ELF-1 (cell line): ENCODE results near the gene SLC24A3.

Experiments used
- DNase-seq: peaks from one replicate; pipeline ENCODE4 v3.0.0-alpha.2; 2016; ENCODE audit warnings: low read depth, low spot score

SLC24A3 gene

DNA sequence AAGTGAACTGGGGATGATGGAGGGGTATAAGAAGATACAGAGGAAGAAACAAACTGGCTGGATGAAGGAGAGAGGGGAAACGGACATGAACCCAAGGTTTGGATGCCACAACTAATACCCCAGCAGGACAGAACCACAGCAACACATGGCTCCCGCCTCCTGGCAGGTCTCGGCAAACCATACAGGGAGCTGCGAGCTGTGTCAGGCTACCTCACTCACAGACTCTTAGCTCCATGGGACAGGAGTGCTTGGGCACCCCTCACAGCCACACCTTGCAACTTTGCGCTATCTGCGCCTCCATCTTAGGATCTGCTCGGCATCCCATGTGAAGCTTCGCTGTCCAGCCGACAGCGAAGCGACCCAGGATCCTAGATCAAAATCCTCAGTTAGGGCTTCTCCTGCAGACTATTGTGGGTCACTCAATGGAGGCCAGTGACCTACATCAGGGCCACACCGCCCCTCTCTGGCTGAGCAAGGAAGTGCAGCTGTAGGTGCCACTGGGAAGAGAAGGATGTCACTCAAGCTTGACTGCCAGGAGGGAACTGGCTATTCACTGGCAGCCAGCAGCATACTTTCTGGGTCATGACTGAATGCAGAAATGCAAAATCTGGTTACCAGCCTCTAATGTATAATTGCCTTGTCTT is 371.2 kb downstream of the SLC24A3 start:
- DNase-seq, result peak; percentile 89

DNA sequence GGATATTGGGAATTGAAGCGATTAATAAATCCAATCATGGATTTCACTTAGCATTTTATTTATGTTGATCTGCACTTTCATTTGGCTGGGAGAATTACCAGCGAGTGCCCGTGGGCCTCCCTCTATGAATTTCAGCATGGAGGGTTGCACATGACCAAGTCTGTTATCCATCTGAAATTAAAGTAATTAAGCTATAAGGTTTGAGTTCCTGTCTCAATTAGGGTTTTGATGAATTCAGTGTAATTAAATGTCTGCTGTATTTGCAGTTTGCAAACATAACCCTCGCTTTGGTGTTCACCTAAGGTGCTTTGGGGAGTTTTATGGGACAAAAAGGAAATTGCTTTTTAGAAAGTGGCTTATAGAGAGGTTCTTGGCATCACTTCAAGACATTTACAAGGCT is 375.8 kb downstream of the SLC24A3 start:
- DNase-seq, result no peak

DNA sequence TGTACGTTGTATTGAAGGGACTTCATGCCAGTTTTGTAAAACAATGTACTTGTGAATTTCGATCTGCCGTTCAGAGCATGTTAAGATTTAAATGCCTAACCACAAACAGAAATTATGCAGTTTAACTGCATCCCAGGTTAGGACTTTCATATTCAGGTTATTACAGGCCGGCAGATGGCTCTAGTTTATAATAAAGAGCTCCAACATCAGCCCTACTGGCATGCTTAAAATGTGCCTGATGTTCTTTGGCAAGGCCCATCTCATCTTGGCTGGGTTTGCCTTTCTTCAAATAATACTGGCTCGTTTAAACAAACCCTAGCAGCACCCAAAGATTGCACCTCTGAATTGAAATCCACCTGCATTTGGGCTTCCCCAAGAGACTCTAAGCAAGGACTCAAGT is 376.3 kb downstream of the SLC24A3 start:
- DNase-seq, result no peak

DNA sequence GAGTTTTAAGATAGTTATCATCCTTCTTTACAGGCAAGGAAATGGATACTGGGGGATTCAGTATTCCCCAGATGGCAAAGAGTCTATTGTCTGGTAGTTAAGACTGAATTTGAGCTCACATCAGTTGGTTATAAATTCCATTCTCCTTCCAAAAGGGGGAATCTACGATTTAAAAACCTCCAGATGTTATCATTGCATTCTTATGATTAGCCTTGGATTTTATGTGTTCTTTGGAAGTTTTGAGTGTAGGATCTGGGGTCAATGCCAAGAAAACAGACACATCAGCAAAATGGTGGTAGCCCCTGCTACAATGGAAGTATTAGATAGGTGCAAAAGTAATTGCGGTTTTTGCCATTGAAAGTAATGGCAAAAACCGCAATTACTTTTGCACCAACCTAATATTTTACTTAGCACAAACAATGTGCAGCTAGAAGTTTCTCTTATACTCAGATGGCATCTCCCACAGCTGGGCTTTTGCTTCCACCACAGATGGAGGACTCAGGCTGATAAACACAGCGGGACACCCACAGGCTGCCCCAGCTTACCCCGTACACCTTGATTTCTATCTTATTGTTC is 377.4 kb downstream of the SLC24A3 start:
- DNase-seq, result no peak

DNA sequence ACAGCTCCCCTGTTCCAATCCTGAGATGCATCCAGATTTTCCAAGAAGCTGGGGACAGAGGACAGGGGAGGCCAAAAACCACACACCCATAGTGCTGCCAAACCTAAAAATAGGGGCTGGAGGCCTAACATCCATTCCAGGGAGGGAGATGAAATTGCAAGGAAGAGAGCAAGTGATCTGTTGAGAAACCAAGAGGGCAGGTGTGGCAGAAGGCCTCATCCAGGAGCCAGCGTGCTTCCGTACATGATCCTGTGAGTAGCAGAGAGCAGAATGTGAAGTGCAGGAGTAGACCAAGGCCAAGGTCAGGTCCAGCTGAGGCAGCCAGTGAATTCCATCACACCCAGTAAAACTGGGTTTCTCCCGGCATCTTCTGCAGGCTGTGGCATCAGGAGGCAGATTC is 377.9 kb downstream of the SLC24A3 start:
- no peak for DNase-seq

DNA sequence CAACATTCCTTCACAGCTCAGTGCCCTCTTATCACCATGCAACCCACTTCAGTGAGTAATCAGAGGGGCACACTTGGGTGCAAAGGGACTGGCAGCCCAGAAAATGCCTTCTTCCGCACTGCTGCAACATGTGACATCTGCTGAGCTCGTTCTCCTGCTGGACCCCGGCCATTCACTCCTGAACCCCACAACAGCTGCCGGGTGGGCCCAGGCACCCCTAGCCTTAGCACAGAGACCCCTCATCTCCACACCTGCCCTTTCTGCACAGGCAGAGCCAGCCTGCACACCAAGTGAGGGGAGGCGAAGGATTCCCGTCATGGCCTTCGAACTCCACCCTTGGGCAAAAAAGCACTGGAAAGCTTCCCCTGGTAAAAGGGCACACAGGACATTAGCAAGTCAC is 381.3 kb downstream of the SLC24A3 start:
- no peak for DNase-seq

DNA sequence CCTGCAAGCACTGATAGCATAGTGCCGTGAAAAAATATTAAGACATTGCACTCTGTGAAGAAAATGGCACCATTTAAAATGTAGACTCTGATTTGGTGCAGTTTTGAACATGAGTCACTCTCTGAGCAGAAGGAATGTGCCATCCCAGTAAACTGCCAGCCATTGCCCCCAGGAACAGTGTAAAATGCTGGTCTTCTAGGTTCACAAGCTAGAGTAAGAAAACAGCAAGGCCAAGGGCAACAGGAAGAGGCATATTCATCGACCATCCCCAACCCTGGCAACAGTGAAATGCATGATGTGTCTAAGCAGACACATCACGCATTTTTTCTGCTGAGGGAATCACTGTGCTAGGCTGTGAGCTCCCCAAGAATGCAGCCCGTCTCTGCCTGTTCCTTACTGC is 382.5 kb downstream of the SLC24A3 start:
- DNase-seq, result no peak

DNA sequence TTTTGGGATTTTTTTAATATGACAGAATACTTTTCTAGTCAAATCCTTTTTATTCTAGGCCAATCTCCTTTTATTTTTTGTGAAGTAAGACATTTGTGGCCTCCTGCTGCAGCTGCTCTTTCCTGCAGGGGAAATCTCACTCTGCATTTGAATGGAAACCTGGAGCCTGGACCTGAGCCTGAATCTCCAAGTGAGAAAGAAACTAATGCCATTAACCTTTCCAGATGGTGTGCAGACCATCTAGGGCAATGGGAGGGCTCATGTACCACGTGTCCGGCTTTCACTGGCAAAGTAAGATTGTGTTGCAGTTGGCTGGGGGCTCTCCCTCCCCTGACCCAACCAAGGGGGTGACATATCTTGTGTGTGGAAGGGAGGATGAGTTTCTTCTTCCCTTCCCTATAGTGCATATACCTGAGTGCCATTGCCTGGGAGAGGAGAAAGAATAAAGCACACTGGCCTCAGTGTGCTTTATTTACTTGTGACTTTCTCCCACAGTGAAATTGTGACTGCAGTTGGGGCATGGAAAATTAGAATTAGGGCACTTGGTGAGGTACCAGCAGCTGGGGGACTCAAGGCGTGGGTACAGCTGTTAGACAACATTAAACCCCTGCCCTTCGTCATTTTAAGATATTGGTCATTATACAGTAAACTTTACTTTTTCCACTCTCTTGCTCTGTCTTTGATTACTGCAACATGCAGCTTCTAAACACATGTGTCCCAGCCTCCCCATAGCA is 385.8 kb downstream of the SLC24A3 start:
- no peak for DNase-seq

DNA sequence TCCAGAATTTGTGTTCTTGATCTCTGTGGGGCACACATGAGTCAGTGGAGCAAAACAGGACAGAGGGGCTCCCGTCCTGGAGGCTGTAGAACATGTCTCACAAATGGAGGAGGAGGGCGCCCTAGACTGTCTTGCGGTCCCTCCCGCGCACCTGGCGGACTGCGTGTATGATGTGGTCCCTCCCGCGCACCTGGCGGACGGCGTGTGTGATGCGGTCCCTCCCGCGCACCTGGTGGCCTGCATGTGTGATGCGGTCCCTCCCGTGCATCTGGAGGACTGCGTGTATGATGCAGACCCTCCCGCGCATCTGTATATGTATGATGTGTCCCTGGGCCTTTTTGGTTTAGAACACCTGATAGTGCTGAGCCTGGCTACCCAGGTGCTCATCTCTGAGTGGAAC is 386.8 kb downstream of the SLC24A3 start:
- no peak for DNase-seq

DNA sequence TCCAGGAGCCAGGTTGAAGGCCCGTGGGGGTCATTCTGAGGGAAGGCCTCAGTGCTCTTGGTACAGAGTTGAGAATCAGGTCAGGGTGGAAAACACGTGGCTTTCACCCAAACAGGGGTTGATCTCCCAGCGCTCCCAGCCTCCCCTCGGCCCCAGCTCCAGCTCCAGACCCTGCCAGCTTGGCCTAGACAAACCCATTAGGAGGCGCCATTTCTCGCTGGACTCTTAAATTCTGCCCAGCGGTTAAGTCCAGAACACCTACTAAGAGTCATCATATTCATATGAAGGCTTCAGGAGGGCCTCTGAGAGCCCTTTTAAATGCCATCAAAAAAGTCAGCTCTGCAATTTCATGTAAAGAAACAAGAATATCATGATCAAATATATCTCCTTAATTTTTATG is 387.6 kb downstream of the SLC24A3 start:
- DNase-seq, result no peak

DNA sequence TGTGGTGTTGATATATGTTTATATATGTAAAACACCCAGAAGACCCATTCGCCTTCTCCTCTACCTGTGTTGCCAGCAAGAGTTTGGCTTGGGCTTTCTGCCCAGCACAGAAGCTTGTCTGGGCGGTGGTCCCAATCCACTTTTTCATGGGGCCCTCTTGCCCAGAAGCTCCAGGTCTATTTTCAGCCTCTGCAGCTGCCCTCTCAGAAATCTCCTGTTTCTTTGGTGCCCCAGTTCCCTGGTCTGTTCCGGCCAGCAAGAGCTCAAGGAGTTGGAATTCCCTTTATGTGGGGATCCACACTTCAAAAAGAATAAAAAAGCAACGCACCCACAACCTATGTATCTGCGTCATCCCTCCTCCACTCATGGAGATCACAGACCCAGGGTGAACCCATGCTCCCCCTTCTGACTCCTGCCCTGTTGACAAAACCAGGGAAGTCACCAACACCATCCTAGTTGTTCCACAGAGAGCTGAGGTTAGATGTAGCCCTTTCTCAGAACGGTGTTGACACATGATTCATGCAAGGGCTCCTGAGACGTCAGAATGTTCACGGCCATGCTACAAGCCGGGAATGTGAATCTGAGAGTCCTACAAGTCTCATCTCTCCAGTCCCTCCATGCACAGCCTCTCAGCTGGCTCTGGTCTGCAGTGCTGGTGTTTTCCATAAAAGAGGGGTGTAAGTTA is 388.8 kb downstream of the SLC24A3 start:
- no peak for DNase-seq

DNA sequence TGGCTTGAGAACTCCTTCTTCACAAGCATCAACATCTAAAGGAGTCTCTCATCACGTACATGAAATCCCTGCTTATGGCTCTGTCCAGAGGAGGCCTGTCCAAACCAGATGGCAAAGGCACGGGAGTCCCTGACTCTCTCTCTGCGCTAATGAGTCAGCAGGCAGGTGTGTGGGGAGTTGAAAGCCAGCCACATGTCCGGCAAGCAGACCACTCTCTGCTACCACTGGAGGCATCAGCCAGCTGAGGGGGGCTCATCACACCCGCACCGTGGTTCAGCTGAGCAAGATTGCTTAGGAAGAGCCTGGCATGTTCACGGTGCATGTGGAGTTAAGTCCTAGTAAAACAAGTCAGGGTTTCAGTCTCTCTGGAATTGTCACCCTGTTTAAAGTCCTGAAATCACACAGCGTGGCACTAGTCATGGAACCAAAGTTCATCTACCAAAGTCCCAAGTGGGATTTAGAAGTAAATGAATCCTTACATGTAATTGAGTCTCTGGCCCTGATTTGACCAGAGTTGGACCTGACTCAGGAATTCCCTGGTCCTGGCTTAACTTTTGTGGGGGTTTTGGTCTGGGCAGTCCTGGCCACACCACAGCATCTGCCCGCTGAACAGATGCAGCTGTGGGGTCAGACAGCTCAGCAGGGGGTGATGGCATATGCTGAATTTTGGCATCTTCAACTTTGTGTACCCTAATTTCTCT is 390.4 kb downstream of the SLC24A3 start:
- no peak for DNase-seq

DNA sequence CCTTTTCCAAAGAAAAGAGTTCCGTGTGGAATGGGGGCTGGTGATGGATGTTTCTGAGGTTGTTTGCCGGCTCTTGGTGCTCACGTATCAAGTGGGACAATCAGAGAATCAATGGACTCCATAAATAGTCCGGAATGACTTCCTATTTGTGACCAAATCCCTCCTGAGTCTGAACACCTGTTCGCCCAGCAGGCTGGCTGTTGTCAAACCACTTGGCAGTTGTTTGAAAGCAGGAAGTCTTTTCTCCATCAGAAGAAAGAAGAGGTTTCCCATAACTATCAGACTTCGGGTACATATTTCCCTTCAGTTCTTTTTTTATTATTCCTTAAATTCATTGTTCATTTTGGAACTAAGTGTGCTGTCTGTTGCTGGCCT is 390.9 kb downstream of the SLC24A3 start:
- DNase-seq, result no peak

DNA sequence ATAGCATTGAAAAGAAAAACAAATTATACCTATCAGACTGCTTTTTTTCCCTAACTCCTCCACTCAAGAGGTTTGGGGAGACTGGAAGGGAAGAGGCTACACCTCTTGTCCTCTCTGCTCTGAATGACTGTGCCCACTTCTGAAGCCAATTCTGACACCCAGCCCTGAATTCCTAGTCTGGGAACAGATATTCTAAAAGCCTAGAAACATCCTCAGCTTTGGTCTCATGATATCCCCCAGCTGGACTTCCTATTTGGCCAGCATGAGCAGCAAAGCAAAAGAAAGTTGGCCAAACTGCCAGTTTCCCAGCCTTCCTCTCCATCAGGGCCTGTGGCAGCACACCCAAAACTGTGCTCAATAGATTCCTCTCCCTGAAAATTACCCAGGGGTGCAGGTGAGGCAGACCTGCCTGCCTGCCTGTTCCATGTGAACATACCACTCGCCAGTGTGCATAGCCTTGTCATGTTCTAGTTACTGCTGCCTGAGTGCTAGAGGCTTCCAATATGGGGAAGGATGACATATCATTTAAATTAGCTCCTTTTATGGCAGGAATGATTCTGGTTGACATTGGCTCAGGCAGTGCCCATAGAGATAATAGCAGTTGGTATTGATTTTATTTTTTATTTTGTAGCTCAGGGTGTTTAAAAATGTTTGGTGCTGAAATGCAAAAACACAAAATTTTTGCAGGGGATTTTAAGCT is 393.5 kb downstream of the SLC24A3 start:
- DNase-seq, result no peak

DNA sequence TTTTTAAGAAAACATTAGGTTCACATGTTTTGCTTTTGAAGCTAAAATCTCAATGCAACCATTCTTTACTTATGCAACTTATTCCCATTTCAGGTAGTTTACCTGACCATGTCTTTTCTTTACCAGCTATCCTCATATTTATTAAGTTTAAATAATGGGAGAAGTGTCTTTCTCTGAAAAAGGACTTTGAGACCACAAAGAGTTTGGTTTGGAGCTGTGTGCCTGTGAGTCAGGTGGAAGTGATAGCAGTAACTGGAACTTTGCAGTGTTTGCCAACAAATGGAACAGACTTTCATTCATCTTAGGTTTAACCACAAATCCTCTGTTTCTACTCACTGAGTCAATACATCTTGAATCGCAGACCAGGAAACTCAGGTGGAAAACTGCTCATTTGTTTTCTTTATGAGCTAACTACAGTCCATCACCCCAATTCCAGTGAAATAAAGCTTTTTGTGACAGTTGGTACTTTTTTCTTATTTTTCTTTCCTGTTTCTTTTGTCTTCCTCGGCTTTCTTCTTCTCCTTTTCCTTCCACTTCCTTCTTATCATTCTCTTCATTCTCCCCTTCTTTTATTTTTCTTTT is 397.3 kb downstream of the SLC24A3 start:
- no peak for DNase-seq

DNA sequence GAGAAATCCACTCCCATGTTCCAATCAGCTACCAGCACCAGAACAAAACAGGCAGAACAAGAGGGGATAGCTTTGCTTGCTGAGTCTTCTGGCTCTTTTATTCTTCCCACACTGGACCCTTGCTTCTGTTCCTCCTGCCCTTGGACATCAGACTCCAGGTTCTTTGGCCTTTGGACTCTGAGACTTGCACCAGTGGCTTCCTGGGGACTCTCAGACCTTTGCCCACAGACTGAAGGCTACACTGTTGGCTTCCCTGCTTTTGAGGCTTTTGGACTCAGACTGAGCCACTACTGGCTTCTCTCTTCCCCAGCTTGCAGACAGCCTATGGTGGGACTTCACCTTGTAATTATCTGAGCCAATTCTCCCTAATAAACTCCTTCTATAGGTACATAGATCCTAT is 403.2 kb downstream of the SLC24A3 start:
- DNase-seq, result no peak

DNA sequence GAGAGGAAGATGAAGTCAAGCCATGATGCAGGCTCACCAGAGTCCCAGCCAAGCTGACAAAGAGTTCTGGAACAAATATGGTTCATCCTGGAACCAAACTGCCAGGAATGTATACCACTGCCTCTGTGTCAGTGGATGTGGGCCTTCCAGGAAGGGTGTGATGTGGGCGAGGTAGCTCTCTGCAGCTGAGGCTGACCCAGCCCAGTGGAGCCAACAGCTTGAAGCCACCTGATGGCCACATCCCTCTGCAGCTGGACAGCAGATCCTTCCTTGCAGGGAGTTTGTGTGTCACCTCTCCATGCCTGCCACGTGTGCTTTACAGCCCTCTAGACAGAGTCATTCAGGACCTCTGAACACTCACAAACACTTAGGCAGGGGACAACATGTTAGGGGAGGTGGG is 403.6 kb downstream of the SLC24A3 start:
- DNase-seq, result no peak

DNA sequence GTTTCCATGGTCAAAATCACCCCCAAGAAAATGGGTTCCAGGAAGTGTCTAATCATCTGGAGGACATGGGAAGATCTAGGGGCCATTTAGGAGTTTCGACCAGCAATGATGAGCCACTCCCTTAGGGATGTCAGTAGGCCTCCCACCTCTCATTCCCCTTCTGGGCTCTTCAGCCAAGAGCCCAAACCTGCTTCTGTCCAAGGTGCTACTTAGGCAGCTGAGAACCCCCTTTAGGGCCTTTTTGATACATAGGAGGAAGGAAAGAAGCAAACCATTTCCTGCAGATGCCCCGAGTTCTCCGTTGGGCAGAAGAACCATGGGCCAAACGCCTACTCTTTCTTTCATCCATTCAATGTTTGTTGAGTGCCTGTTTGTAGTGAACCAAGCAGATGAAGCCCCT is 404.2 kb downstream of the SLC24A3 start:
- no peak for DNase-seq

DNA sequence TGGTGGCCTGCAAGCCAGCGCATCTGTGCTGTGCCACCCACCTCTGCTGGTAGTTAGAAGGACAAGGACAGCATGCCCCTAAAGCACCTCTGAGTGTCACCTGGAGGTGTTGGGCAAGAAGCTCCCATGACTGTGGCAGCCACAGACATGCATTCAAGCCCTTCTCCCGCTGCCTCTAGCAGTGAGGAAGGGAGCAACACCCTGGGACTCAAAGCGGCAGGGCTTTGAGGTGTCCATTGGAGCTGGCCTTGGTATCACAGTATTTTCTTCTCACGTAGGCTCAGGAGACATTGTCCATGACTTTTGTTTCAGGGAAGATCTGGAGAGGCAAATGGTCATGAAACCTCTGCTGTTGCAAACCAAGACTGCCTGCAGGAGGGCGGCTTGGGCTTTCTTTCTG is 404.8 kb downstream of the SLC24A3 start:
- DNase-seq, result no peak

DNA sequence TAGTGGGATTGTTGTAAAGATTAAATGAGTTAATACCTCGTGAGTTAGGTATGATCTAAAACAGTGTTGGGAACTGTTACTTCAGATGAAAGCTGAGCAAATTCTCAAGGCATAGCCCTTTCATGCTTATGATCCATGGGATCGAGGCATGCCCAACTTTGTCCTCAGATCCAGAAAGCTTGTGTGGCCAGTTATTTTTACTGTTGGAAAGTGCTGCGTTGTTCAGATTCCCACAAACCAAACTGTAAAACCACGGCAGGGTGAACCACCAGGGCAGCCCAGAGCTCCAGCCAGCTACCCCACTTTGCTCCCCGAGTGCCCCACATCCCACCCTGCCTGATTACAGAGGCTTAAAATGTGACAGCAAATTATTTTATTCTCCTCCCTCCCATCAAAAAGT is 406.3 kb downstream of the SLC24A3 start:
- DNase-seq, result no peak

DNA sequence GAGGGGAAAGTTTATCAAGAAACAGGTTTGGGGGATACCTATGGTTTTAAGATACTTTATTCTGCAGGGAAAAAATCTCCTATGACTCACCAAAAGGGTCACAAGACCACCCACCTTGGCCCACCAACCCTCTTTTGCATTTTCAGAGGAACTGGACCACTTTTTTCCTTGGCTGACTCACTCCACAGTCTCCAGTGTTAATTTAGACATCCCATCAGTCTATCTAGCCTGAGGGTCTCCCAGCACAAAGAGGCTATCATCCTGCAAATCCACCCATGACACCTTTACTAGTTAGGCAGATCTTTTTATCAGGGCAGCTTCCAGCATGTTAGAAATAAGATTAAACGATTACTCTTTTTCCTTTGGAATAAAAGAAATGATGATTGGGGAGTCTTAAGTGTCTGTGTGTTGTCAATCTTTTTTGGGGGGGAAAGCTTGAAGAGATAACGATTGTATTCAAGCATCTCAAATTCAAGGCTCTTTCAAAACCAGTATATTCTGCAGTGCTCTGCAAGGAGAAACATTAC is 407.5 kb downstream of the SLC24A3 start:
- no peak for DNase-seq
